DND-41 (cell line): Measurements from ENCODE around the gene REPS1.

Experiments used
- EZH2 ChIP-seq: IDR thresholded peaks from 3 replicates; pipeline ENCODE4 v1.6.1; 2012; ENCODE audit warnings: borderline replicate concordance, low read depth, mild to moderate bottlenecking, moderate library complexity, low read length, inconsistent platforms; ENCODE audit not compliant: severe bottlenecking
- TF ChIP-seq, protein P1 (sequence below): IDR thresholded peaks from 2 replicates; pipeline ENCODE4 v1.5.1; 2012; ENCODE audit warnings: borderline replicate concordance, low read length, moderate library complexity, mild to moderate bottlenecking; ENCODE audit not compliant: poor library complexity, severe bottlenecking; ENCODE audit errors: extremely low read depth

DNA sequence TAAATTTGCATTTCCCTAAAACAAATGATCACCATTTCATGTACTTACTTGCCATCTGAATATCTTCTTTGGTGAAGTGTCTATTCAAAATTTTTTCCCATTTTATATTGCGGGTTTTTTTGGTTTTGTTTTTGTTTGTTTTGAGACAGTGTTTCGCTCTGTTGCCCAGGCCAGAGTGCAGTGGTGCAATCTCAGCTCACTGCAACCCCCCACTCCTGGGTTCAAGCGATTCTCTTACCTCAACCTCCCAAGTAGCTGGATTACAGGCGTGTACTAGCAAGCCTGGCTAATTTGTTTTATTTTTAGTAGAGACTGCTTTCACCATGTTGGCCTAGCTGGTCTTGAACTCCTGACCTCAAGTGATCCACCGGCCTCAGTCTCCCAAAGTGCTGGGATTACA is 9.1 kb upstream of the REPS1 start:
- TF ChIP-seq, protein P1, sequence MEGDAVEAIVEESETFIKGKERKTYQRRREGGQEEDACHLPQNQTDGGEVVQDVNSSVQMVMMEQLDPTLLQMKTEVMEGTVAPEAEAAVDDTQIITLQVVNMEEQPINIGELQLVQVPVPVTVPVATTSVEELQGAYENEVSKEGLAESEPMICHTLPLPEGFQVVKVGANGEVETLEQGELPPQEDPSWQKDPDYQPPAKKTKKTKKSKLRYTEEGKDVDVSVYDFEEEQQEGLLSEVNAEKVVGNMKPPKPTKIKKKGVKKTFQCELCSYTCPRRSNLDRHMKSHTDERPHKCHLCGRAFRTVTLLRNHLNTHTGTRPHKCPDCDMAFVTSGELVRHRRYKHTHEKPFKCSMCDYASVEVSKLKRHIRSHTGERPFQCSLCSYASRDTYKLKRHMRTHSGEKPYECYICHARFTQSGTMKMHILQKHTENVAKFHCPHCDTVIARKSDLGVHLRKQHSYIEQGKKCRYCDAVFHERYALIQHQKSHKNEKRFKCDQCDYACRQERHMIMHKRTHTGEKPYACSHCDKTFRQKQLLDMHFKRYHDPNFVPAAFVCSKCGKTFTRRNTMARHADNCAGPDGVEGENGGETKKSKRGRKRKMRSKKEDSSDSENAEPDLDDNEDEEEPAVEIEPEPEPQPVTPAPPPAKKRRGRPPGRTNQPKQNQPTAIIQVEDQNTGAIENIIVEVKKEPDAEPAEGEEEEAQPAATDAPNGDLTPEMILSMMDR = no peak
- no peak for TF ChIP-seq EZH2
